H1 (cell line): ENCODE measurements around the gene TSHZ2. TPM values are rescaled to one million over a fixed set of nuclear protein-coding genes. Genes with fewer than 3 reads are reported as not detected.

Experiments
- CTCF ChIA-PET: fragments of 300-600 bp; sonication (Branson Sonifier 250); formaldehyde crosslinking; loops from one replicate; lab custom pipeline; 2021; ENCODE audit not compliant: partially characterized antibody; lab: Charles Lee
- POLR2A ChIA-PET: fragments of 300-600 bp; sonication (Branson Sonifier 250); formaldehyde crosslinking; loops from one replicate; lab custom pipeline; 2021; ENCODE audit warnings: inconsistent platforms; ENCODE audit not compliant: partially characterized antibody; lab: Charles Lee
- DNase-seq, 2 experiments: peaks; one replicate each; pipeline versions ENCODE4 v3.0.0 to v3.0.0-alpha.2; 2010 to 2022; ENCODE audit warnings: low spot score in 2 of 2, low read depth in 1 of 2, mixed read lengths in 1 of 2
- FAIRE-seq: peaks from 2 replicates; lab custom pipeline; 2011; peaks lifted over from hg19 to GRCh38; lab: Jason Lieb, UNC
- H2AFZ ChIP-seq: 2 replicates; pipeline ENCODE4 v1.8.1; 2012; ENCODE audit warnings: low read length, inconsistent platforms
- H2AK5ac ChIP-seq: 2 replicates; pipeline ENCODE4 v1.6.1; 2013; ENCODE audit warnings: low read depth, low read length
- H2BK120ac ChIP-seq: replicated peaks from 2 replicates; pipeline ENCODE3; 2013; ENCODE audit warnings: low read depth, low read length, inconsistent platforms
- H2BK12ac ChIP-seq: 2 replicates; pipeline ENCODE4 v1.6.1; 2013; ENCODE audit warnings: low read depth, low read length
- H2BK15ac ChIP-seq: 2 replicates; pipeline ENCODE4 v1.6.1; 2013; ENCODE audit warnings: low read length
- H2BK20ac ChIP-seq: 2 replicates; pipeline ENCODE4 v1.6.1; 2013; ENCODE audit warnings: low read length
- H2BK5ac ChIP-seq: 2 replicates; pipeline ENCODE4 v1.6.1; 2013; ENCODE audit warnings: low read depth, low read length
- H3K14ac ChIP-seq: 2 replicates; pipeline ENCODE4 v1.6.1; 2013; ENCODE audit warnings: inconsistent platforms; ENCODE audit not compliant: insufficient read length
- H3K18ac ChIP-seq: 2 replicates; pipeline ENCODE4 v1.6.1; 2013; ENCODE audit warnings: low read length; ENCODE audit errors: extremely low read depth
- H3K23ac ChIP-seq: 2 replicates; pipeline ENCODE4 v1.6.1; 2013; ENCODE audit warnings: inconsistent platforms; ENCODE audit not compliant: insufficient read length
- H3K23me2 ChIP-seq: 2 replicates; pipeline ENCODE4 v1.6.1; 2013; ENCODE audit warnings: low read depth, low read length
- H3K27ac ChIP-seq: 2 replicates; pipeline ENCODE4 v1.6.1; 2011; ENCODE audit warnings: low read depth, low read length, inconsistent platforms
- H3K27me3 ChIP-seq, 4 experiments: replicated peaks in 1 of 4; 1 replicate in 1 of 4; 2 replicates in 3 of 4; pipeline versions ENCODE4 v1.6.1 to v1.8.1; 2011 to 2013; ENCODE audit warnings: low read length in 3 of 4, mild to moderate bottlenecking in 3 of 4, inconsistent platforms in 2 of 4, mixed read lengths in 2 of 4, moderate library complexity in 1 of 4; ENCODE audit not compliant: control insufficient read depth in 3 of 4, insufficient read depth in 3 of 4; ENCODE audit errors: extremely low read depth in 1 of 4
- H3K36me3 ChIP-seq, 4 experiments: 2 replicates each; pipeline versions ENCODE4 v1.6.1 to v1.8.1; 2011 to 2013; ENCODE audit warnings: mild to moderate bottlenecking in 4 of 4, low read length in 3 of 4, moderate library complexity in 2 of 4, control low read depth in 1 of 4, inconsistent platforms in 1 of 4; ENCODE audit not compliant: insufficient read depth in 4 of 4, control insufficient read depth in 2 of 4
- H3K4ac ChIP-seq: replicated peaks from 2 replicates; pipeline ENCODE3; 2013; ENCODE audit warnings: low read length, low read depth, mixed read lengths, inconsistent platforms; ENCODE audit not compliant: insufficient read length
- H3K4me1 ChIP-seq, 4 experiments: replicated peaks in 1 of 4; 1 replicate in 1 of 4; 2 replicates in 3 of 4; pipeline versions ENCODE4 v1.6.1 to v1.8.1; 2011 to 2013; ENCODE audit warnings: low read length in 3 of 4, inconsistent platforms in 2 of 4, mixed read lengths in 1 of 4; ENCODE audit not compliant: insufficient read depth in 4 of 4, control insufficient read depth in 3 of 4
- H3K4me2 ChIP-seq, 2 experiments: 2 replicates each; pipeline versions ENCODE4 v1.6.1 to v1.8.1; 2011 to 2013; ENCODE audit warnings: low read depth in 2 of 2, low read length in 2 of 2, control low read depth in 1 of 2, inconsistent platforms in 1 of 2, mild to moderate bottlenecking in 1 of 2; ENCODE audit not compliant: insufficient read depth in 1 of 2
- H3K4me3 ChIP-seq, 4 experiments: fragments of 200-600, 300-600 bp in 1 of 4; sonication (generic), shearing (Covaris generic), sonication (Bioruptor Twin) in 1 of 4; 2 replicates each; pipeline versions ENCODE4 v1.5.1 to v1.8.1; 2011 to 2016; ENCODE audit warnings: low read length in 4 of 4, low read depth in 3 of 4, control low read depth in 2 of 4, inconsistent platforms in 2 of 4, mild to moderate bottlenecking in 2 of 4, mixed read lengths in 1 of 4, moderate library complexity in 1 of 4; ENCODE audit not compliant: insufficient read depth in 2 of 4; ENCODE audit errors: extremely low read depth in 1 of 4
- H3K56ac ChIP-seq: replicated peaks from 2 replicates; pipeline ENCODE3; 2013; ENCODE audit warnings: low read depth, mild to moderate bottlenecking, mixed read lengths, low read length, inconsistent platforms; ENCODE audit not compliant: insufficient read length
- H3K79me1 ChIP-seq: 2 replicates; pipeline ENCODE4 v1.6.1; 2013; ENCODE audit warnings: low read depth, low read length, control low read depth
- H3K79me2 ChIP-seq, 2 experiments: 2 replicates each; pipeline versions ENCODE4 v1.6.1 to v1.8.1; 2012 to 2013; ENCODE audit warnings: low read length in 2 of 2, mild to moderate bottlenecking in 2 of 2, inconsistent platforms in 1 of 2; ENCODE audit not compliant: insufficient read depth in 2 of 2, control insufficient read depth in 1 of 2
- H3K9ac ChIP-seq, 4 experiments: replicated peaks in 1 of 4; 1 replicate in 1 of 4; 2 replicates in 3 of 4; pipeline versions ENCODE4 v1.6.1 to v1.8.1; 2011 to 2013; ENCODE audit warnings: low read depth in 3 of 4, low read length in 3 of 4, control low read depth in 2 of 4, mild to moderate bottlenecking in 2 of 4, moderate library complexity in 2 of 4, inconsistent platforms in 1 of 4; ENCODE audit errors: extremely low read depth in 1 of 4
- H3K9me3 ChIP-seq, 2 experiments: 2 replicates each; pipeline versions ENCODE4 v1.6.1 to v1.8.1; 2012 to 2013; ENCODE audit warnings: mild to moderate bottlenecking in 2 of 2, moderate library complexity in 2 of 2, control low read depth in 1 of 2, inconsistent platforms in 1 of 2, low read depth in 1 of 2, low read length in 1 of 2, mixed read lengths in 1 of 2; ENCODE audit not compliant: insufficient read depth in 2 of 2
- H4K20me1 ChIP-seq, 2 experiments: replicated peaks in 1 of 2; 2 replicates each; pipeline versions ENCODE3 to v1.8.1; 2011 to 2013; ENCODE audit warnings: inconsistent platforms in 2 of 2, low read length in 2 of 2, mild to moderate bottlenecking in 1 of 2; ENCODE audit not compliant: insufficient read depth in 2 of 2, control insufficient read depth in 1 of 2
- H4K5ac ChIP-seq: 2 replicates; pipeline ENCODE4 v1.6.1; 2013; ENCODE audit warnings: low read length, low read depth, mixed read lengths, inconsistent platforms; ENCODE audit not compliant: insufficient read length
- H4K8ac ChIP-seq: 2 replicates; pipeline ENCODE4 v1.8.0; 2013; ENCODE audit warnings: mild to moderate bottlenecking, moderate library complexity, low read length, inconsistent platforms; ENCODE audit not compliant: insufficient read depth; ENCODE audit errors: extremely low read depth
- H4K91ac ChIP-seq: replicated peaks from 2 replicates; pipeline ENCODE3; 2013; ENCODE audit warnings: low read length, mixed read lengths, inconsistent platforms; ENCODE audit not compliant: insufficient read length
- CBX8 ChIP-seq: fragments of 300-800, 300-1000 bp; sonication (generic); IDR thresholded peaks from 2 replicates; pipeline ENCODE4 v1.7.1; 2016; ENCODE audit warnings: low read depth, low read length, borderline replicate concordance
- FOSL1 ChIP-seq: IDR thresholded peaks from 2 replicates; pipeline ENCODE4 v1.6.1; 2011; ENCODE audit warnings: mild to moderate bottlenecking, low read depth, low read length, moderate library complexity; ENCODE audit not compliant: insufficient read depth
- JUN ChIP-seq: IDR thresholded peaks from 2 replicates; pipeline ENCODE4 v1.6.1; 2011; ENCODE audit warnings: low read depth, mild to moderate bottlenecking, improper control_type of control experiment, low read length
- KDM5A ChIP-seq: fragments of 200-600 bp; IDR thresholded peaks from 2 replicates; pipeline ENCODE4 v1.7.1; 2012; ENCODE audit warnings: mild to moderate bottlenecking, low read length, inconsistent platforms, mixed read lengths
- RAD21 ChIP-seq, 2 experiments: IDR thresholded peaks in 1 of 2; conservative IDR thresholded peaks in 1 of 2; 2 replicates each; pipeline ENCODE4 v1.6.1; 2011; ENCODE audit warnings: low read depth in 2 of 2, low read length in 2 of 2, improper control_type of control experiment in 1 of 2, inconsistent platforms in 1 of 2, mild to moderate bottlenecking in 1 of 2, moderate library complexity in 1 of 2
- TAF7 ChIP-seq: optimal IDR thresholded peaks from 2 replicates; pipeline ENCODE3; 2011; ENCODE audit warnings: low read depth, mild to moderate bottlenecking, inconsistent platforms, low read length, moderate library complexity, borderline replicate concordance
- YY1 ChIP-seq: IDR thresholded peaks from 2 replicates; pipeline ENCODE4 v1.6.1; 2011; ENCODE audit warnings: low read depth, mild to moderate bottlenecking, low read length
- WGBS, 2 experiments: shearing (Covaris generic) in 1 of 2; methylation state at CpG; one replicate each; pipeline versions ENCODE4 v1.1.6 to v1.1.7; 2013 to 2015; ENCODE audit warnings: low lambda C conversion rate in 2 of 2, mixed read lengths in 2 of 2, inconsistent platforms in 1 of 2, low coverage in 1 of 2, missing lambda C conversion rate in 1 of 2; ENCODE audit not compliant: insufficient replicate concordance in 2 of 2, insufficient coverage in 1 of 2, insufficient read length in 1 of 2; ENCODE audit errors: extremely low coverage in 1 of 2, missing lambda C conversion rate in 1 of 2; 5-methylcytosine and 5-hydroxymethylcytosine counted together
- polyA plus RNA-seq, 7 experiments: library from polyadenylated mRNA; depleted of rRNA in 3 of 7; stranded (reverse) in 5 of 7; unstranded in 2 of 7; fragments of >200 nt in 5 of 7; fragments of 200-250 nt in 2 of 7; gene quantifications; 1 replicate in 5 of 7; 2 replicates in 1 of 7; 4 replicates in 1 of 7; pipeline versions ENCODE4 v1.2.1 to v1.2.3, GENCODE V29; 2011 to 2013; ENCODE audit warnings: missing spikeins in 2 of 7, mixed read lengths in 2 of 7
- total RNA-seq: library from RNA; stranded (reverse); fragmentation: NEBNext Ultra II Directional; extraction: Animal tissue kit (Norgen Biotek cat#: 25700); gene quantifications from 2 replicates; pipeline ENCODE4 v1.2.1, GENCODE V29; 2021
- TF ChIP-seq, protein P1 (sequence below): IDR thresholded peaks from 2 replicates; pipeline ENCODE4 v1.6.1; 2011; ENCODE audit warnings: low read length, improper control_type of control experiment

The TSHZ2 gene
- total and polyA plus RNA-seq, 2 of the 8 experiments (the other 6 are each of a cell fraction or from before 2014, with no cell fraction given): 0.14 to 0.30 TPM

DNA sequence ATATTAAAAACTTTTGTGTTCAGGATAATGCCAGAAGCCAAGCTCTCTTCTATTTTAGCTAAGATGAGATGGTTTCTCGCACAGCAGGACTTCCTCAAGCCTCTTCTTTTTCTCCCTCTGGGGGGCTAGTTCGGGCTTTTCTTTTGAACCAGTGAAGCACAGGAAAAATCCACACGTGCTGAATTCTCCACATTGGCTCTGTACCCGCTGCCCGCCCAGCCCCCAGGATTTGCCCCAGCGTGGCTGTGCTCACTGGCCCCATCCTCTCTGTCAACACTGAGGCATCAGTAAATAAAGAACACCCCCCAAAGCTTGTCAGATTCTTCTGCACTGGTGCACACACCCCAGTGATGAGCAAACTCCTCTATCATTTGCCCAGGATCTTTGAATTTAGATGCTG, 388.7 kb downstream of the TSHZ2 start:
- H3K79me2 ChIP-seq: no peaks in the 10 kb centered on the region
- POLR2A ChIA-PET: no interaction called here
- no peak overlapping the region for H2BK20ac ChIP-seq
- DNase-seq: no peak
- CTCF ChIA-PET: interaction anchor here (0.6 to 2.1 kb wide), 3 partner anchors 21 to 1067 kb away, joined by 3 to 6 read pairs (median 3); no protein-coding TSS in a partner anchor
- no peak overlapping the region for H2AFZ ChIP-seq
- no peaks in the 10 kb centered on the region for H3K4me1 ChIP-seq
- H3K18ac ChIP-seq: no peak overlapping the region
- no peak overlapping the region for H3K27ac ChIP-seq
- H4K91ac ChIP-seq: no peak overlapping the region
- H3K79me1 ChIP-seq: no peaks in the 10 kb centered on the region
- H4K5ac ChIP-seq: no peak overlapping the region
- no peak overlapping the region for H2BK15ac ChIP-seq
- H3K4ac ChIP-seq: no peak overlapping the region
- H2AK5ac ChIP-seq: no peak overlapping the region
- H3K9ac ChIP-seq: no peak overlapping the region
- H3K9me3 ChIP-seq: peaks cover 1 to 2% of the 10 kb centered on the region in 2 experiments
- TF ChIP-seq FOSL1 (no peak), JUN (no peak), KDM5A (no peak), TAF7 (no peak), CBX8 (no peak), YY1 (no peak), RAD21 (IDR thresholded peaks at IDR 0.05 in 1 of 2, conservative IDR thresholded peaks at IDR 0.05 in 1 of 2; ENCODE audit: low read depth in 2 of 2, low read length in 2 of 2) (no peak)
- TF ChIP-seq, protein P1, sequence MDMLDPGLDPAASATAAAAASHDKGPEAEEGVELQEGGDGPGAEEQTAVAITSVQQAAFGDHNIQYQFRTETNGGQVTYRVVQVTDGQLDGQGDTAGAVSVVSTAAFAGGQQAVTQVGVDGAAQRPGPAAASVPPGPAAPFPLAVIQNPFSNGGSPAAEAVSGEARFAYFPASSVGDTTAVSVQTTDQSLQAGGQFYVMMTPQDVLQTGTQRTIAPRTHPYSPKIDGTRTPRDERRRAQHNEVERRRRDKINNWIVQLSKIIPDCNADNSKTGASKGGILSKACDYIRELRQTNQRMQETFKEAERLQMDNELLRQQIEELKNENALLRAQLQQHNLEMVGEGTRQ: no peak
- H3K56ac ChIP-seq: no peak overlapping the region
- H2BK120ac ChIP-seq: no peak overlapping the region
- no peak overlapping the region for H2BK12ac ChIP-seq
- H3K4me3 ChIP-seq: no peak overlapping the region
- no peak for FAIRE-seq
- WGBS, 2 experiments: 55% methylated on average over 5 of the region's 6 CpGs; no CpG with 5 or more reads in 1 of the 2 experiments
- H2BK5ac ChIP-seq: no peak overlapping the region
- H3K23ac ChIP-seq: no peak overlapping the region
- H3K4me2 ChIP-seq: no peak overlapping the region
- no peak overlapping the region for H3K14ac ChIP-seq
- no peaks in the 10 kb centered on the region for H3K36me3 ChIP-seq
- H3K27me3 ChIP-seq: no peaks in the 10 kb centered on the region; a peak in 1 of 7 replicates
- H4K20me1 ChIP-seq: no peaks in the 10 kb centered on the region
- H4K8ac ChIP-seq: no peak overlapping the region; the same call in 1 of the 2 replicates
- H3K23me2 ChIP-seq: no peaks in the 10 kb centered on the region
